Fibroblast of skin of back (primary cell): ENCODE data around the gene PHF21B.
"Not testable (repeated sequence)": the region's sequence is repeated elsewhere in the genome, so short reads cannot be mapped to it uniquely, and the experiment has no call there.

Experiments
- DNase-seq: peaks from one replicate; pipeline ENCODE4 v3.0.0-alpha.2; 2013

Gene PHF21B

GRCh38 chr22:44916281-44917231 lies 93.2 kb downstream of the PHF21B start:
- DNase-seq = no peak

DNA sequence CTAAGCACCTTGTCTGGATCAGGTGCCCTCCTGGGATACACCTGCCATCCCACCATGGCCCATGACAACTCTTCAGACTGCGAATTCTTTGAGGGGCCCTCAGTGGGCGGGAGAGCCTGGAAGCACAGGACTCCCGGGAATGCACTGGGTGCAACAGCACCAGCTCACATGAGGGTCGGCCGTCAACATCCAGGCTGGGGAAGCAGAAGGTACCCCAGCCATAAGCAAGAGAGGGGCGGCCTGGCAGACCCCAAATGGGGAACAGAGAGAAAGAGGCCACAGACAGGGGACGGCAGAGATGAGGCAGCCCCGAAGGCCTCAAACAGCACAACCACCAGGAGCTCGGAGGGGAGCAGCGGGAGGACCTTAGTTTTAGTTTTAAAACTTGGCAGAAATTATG lies 94.4 kb downstream of the PHF21B start:
- no peak for DNase-seq

DNA sequence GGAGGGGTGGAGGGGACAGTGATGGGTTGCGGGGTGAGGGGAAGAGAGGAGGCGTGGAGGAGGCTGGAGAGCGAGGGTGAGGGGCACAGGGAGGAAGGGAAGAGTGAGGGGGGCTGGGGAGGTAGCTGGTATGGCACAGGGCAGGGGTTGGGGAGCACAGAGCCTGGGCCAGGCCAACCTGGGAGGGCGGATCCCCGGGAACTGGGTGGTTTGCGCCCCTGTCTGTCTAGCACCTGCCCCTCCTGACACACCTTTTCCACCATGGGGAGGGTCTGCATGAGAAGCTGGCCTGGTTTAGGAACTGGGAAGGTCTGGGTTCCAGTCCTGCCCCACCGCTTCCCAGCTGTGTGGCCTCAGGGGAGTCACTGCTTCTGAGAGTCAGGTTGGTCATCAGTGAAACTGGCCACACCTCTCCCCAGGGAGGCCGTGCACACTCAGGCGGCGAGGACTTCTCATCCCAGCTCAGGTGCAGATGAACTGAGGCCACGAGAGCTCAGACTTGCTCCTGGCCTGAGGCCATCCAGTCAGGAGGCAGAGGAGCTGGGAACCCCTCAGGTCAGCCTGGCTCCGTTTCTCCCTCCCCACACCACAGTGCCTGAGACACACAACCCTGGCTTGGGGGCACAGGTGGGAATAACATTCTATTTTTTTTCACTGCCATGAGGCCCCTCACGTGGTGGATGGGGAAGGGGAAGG lies 95.6 kb downstream of the PHF21B start:
- DNase-seq = no peak

- no peak for DNase-seq
Measured at GRCh38 chr22:44913198-44913983, 96.4 kb downstream of the PHF21B start.

DNA sequence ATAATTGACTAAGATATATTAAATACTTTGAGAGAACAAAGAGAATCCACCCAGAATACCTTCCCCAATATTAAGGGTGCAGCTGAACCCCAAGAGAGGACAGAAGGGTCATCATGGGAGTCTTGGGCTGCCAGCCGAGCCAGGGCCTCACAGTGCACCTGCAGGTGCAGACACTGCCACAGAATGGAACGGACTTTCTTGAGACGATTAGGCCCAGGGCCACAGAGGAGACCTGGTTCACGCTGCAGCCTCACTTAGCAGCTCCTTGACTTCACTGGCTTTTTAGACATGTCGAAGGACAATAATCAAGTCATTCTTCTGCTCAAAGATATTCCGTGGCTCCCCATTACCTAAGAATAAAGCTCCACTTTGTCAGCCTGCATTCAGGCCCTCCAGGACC lies 100.6 kb downstream of the PHF21B start:
- no peak for DNase-seq

GRCh38 chr22:44907765-44908737 lies 101.8 kb downstream of the PHF21B start:
- DNase-seq = no peak

DNA sequence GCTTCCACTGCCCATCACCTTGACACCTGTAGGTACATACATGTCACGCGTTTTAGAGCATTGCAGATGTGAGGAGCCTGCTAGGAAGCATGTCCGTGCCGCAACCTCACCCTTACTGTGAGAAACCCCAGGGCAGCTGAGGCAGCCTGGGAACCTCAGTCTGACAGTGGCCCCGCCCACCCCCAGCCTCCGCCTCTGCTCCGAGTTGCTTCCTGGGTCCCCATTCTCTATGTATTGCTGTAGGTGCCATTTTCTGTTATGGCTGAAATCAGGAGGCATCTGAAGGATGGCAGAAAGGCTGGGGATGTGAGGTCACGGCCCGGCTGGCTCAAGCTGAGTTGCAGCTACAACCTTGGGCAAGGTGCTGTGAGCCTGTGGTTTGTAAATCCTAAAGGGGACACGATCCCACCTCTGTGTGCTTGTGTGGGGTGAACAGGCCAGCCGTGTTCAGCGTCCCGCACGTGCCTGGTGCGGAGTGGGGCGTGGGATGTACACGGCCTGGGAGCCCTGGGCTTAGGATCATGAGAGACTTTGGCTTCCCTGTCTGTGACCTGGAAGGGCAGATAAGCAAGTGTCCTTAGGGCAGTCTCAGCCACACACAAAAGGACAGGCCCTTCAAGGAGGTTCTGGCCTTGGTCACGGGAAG lies 102.7 kb downstream of the PHF21B start:
- no peak for DNase-seq

GRCh38 chr22:44906248-44906936 lies 103.4 kb downstream of the PHF21B start:
- DNase-seq = no peak

- not testable (repeated sequence) for DNase-seq
Measured at GRCh38 chr22:44904492-44905152, 105.2 kb downstream of the PHF21B start.

- DNase-seq = not testable (repeated sequence)
Measured at GRCh38 chr22:44903164-44903563, 106.6 kb downstream of the PHF21B start.

DNA sequence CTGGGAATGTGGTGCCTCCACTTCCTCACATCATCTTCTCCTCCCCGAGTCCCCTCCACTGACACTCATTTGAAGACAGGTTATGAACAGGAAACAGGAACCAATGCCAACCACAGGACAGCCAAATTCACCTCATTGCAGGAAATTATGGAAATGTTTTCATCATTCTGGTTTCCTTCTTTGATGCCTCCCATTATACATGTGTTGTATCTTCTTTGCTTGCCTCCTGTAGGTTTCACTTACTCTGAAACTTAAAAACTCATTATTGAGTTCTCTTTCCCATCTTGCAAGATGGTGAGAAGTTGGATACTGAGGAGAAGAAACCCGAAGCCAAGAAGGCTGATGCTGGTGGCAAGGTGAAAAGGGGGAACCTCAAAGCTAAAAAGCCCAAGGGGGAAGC lies 108.5 kb downstream of the PHF21B start:
- no peak for DNase-seq

- DNase-seq = no peak
Measured at GRCh38 chr22:44898236-44898635, 111.6 kb downstream of the PHF21B start.

GRCh38 chr22:44895296-44896055 lies 114.3 kb downstream of the PHF21B start:
- DNase-seq = no peak

DNA sequence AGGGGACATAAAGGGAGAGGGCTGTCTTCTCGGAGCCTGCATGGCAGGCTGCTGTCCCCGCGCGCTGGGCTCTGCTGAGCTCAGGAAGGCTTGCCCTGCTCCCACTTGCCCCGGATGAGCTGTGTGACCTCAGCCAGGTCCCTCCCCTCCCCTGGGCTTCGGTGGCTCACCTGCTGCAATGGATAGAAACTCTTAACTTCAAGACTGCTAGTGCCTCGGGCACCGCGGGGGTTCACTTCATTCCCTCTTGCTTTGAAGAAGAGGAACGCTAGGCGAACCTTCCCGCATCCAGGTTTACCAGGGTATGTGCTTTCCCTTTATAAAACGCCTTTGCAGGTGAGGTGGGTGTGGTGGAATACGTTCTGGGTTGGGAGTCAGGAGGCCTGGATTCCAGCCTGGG lies 115.0 kb downstream of the PHF21B start:
- no peak for DNase-seq

DNA sequence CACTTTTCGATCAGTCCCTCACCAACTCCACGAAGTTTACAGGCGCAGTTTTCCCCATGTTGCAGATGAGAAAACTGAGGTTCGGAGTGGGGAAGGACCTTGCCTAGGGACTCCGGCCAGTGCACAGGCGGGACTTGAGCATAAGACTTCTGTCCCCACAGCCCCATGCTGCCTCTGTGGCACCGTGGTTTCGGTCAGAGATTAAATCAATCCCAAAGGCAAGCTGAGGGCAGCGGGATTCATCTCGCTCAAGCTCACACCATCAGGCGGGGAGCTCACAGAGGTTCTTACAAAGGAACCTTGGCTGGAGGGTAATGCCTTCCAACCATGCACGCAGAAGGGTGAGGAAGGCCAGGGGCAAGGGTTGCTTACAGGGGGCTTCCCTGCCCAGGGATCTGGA lies 115.5 kb downstream of the PHF21B start:
- no peak for DNase-seq

DNA sequence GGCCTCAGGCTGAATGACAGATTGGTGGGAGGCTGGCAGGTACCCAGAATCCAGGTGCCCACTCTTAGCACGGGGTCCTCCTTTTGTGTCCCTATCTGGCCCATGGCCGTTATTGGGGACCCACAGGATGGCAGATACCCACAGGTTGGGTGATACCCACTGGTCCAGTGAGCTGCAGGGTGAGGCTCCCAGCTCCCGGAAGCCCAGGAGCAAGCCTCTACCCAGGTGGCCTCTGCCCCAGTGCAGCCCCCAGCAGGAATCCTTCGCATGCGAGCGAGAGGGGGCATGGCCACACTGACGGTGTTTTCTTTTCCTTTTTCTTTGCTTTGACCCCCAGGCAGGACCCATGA lies 116.1 kb downstream of the PHF21B start:
- no peak for DNase-seq

DNA sequence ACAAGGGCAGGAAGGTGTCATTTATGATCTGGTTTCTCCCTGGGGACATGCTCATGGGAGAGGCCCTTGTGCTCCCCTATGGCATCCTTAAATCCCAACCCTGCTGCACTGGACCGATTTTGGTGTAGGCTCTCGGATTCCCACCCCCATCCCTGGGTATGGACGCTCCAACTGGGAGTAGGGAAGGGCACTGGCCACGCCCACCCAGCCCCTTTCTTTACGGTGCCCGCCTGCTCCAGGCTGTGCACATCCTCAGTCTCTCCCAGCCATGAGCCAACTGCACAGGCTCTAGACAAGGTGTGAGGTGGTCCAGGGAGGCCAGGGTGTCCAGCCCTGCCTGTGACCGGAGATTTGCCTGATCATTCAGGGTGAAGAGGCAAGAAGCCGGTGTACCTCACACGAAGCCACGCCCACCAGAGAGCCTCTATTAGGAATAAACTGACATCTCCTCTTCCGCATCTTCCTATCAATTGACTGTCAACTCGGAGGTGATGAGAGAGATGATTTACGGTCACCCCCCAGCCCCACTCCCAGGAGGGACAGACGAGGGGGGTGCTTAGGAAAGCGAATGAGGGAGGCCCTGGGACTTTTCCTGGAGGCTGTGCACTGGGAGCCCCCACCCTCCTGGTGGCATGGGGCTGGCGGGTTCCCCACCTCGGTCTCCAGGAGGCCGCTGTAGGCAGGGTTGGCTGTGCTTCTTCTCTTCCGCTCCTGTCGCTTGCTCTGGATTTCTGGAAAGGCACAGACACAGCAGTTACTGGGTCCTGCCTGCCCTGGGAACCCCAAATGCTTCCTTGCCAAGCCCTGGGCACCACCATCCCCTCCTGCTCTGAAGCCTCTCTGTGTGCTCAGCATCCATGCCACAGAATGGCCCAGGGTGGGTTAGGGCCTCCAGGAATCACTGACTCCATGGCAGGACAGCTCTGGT lies 116.7 kb downstream of the PHF21B start:
- DNase-seq = no peak

GRCh38 chr22:44892243-44892642 lies 117.6 kb downstream of the PHF21B start:
- DNase-seq = no peak
